Ishikawa (cell line): ENCODE results near the gene RAD51B.

Source experiments
- CEBPB ChIP-seq: IDR thresholded peaks from 2 replicates; pipeline ENCODE4 v1.6.1; 2012
- CREB1 ChIP-seq: IDR thresholded peaks from 2 replicates; pipeline ENCODE4 v1.6.1; 2012; ENCODE audit warnings: low read depth
- EGR1 ChIP-seq: IDR thresholded peaks from 2 replicates; pipeline ENCODE4 v1.6.1; 2012
- EP300 ChIP-seq: IDR thresholded peaks from 2 replicates; pipeline ENCODE4 v1.6.1; 2012; ENCODE audit warnings: borderline replicate concordance
- NFIC ChIP-seq: IDR thresholded peaks from 2 replicates; pipeline ENCODE4 v1.6.1; 2012
- RAD21 ChIP-seq: IDR thresholded peaks from 2 replicates; pipeline ENCODE4 v1.6.1; 2012; ENCODE audit warnings: low read depth
- TEAD4 ChIP-seq: IDR thresholded peaks from 2 replicates; pipeline ENCODE4 v1.6.1; 2012
- ZBTB7A ChIP-seq: IDR thresholded peaks from 2 replicates; pipeline ENCODE4 v1.6.1; 2012; ENCODE audit warnings: low read depth
- TF ChIP-seq, protein P1 (sequence below): IDR thresholded peaks from 2 replicates; pipeline ENCODE4 v1.6.1; 2012
- TF ChIP-seq, protein P2 (sequence below): IDR thresholded peaks from 2 replicates; pipeline ENCODE4 v1.6.1; 2012; ENCODE audit warnings: low read depth, mild to moderate bottlenecking
- TF ChIP-seq, protein P3 (sequence below): IDR thresholded peaks from 2 replicates; pipeline ENCODE4 v1.6.1; 2012

DNA sequence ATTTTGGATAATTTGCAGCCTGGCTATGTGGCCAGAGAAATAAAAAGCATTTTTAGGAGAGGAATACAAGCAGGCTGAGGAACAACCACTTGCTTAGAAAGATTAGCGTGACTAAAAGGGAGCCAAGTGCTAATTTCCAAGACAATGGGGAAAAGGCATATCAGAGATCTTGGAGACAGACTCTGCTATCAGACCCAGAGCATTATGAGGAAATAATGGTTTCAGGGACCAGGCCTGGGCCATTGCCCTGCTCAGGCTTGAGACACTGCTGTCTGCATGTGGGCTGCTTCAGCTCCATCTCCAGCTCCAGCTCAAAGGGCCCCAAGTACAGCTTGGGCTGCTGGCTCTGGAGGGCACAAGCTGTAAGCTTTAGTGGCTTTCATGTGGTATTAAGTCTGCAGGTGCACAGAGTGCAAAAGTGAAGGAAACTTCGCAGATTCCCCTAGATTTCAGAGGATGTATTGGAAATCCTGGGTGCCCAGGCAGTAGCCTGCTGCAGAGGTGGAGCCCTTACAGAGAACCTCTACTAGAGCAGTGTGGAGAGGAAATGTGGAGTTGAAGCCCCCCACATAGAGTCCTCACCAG, 524.0 kb downstream of the RAD51B start:
- TF ChIP-seq CEBPB (no peak), EGR1 (no peak), TEAD4 (no peak), EP300 (no peak), CREB1 (no peak), NFIC (no peak), ZBTB7A (no peak), RAD21 (no peak)
- TF ChIP-seq, protein P1, sequence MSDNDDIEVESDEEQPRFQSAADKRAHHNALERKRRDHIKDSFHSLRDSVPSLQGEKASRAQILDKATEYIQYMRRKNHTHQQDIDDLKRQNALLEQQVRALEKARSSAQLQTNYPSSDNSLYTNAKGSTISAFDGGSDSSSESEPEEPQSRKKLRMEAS, result no peak
- TF ChIP-seq, protein P2, sequence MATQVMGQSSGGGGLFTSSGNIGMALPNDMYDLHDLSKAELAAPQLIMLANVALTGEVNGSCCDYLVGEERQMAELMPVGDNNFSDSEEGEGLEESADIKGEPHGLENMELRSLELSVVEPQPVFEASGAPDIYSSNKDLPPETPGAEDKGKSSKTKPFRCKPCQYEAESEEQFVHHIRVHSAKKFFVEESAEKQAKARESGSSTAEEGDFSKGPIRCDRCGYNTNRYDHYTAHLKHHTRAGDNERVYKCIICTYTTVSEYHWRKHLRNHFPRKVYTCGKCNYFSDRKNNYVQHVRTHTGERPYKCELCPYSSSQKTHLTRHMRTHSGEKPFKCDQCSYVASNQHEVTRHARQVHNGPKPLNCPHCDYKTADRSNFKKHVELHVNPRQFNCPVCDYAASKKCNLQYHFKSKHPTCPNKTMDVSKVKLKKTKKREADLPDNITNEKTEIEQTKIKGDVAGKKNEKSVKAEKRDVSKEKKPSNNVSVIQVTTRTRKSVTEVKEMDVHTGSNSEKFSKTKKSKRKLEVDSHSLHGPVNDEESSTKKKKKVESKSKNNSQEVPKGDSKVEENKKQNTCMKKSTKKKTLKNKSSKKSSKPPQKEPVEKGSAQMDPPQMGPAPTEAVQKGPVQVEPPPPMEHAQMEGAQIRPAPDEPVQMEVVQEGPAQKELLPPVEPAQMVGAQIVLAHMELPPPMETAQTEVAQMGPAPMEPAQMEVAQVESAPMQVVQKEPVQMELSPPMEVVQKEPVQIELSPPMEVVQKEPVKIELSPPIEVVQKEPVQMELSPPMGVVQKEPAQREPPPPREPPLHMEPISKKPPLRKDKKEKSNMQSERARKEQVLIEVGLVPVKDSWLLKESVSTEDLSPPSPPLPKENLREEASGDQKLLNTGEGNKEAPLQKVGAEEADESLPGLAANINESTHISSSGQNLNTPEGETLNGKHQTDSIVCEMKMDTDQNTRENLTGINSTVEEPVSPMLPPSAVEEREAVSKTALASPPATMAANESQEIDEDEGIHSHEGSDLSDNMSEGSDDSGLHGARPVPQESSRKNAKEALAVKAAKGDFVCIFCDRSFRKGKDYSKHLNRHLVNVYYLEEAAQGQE, result no peak
- TF ChIP-seq, protein P3, sequence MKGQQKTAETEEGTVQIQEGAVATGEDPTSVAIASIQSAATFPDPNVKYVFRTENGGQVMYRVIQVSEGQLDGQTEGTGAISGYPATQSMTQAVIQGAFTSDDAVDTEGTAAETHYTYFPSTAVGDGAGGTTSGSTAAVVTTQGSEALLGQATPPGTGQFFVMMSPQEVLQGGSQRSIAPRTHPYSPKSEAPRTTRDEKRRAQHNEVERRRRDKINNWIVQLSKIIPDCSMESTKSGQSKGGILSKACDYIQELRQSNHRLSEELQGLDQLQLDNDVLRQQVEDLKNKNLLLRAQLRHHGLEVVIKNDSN, result no peak
